Thyroid gland (tissue), 4 donors: ENCODE measurements around the gene DAPP1. TPM values are rescaled to one million over a fixed set of nuclear protein-coding genes. Genes with fewer than 3 reads are reported as not detected.
"Not testable (repeated sequence)": the region's sequence is repeated elsewhere in the genome, so short reads cannot be mapped to it uniquely, and the experiment has no call there.

Experiments
- DNase-seq, 2 donors: peaks; one replicate each; pipeline ENCODE4 v3.0.0-alpha.2; 2019
- H3K27ac ChIP-seq, 3 donors: fragments of 200-600 bp; sonication (generic); 1 replicate in 2 of 3; 2 replicates in 1 of 3; pipeline ENCODE4 v1.5.1; 2016 to 2019; ENCODE audit warnings: mild to moderate bottlenecking in 1 of 3, moderate library complexity in 1 of 3
- H3K27me3 ChIP-seq: fragments of 200-600 bp; sonication (generic); one replicate; pipeline ENCODE4 v1.5.1; 2019
- H3K36me3 ChIP-seq, 2 donors: fragments of 200-600 bp; sonication (generic); one replicate each; pipeline ENCODE4 v1.5.1; 2016 to 2019
- H3K4me1 ChIP-seq, 2 donors: fragments of 200-600 bp; sonication (generic); one replicate each; pipeline ENCODE4 v1.5.1; 2017 to 2019
- H3K4me3 ChIP-seq, 3 donors: fragments of 200-600 bp; sonication (generic); replicated peaks in 1 of 3; 1 replicate in 2 of 3; 2 replicates in 1 of 3; pipeline ENCODE4 v1.5.1; 2016; ENCODE audit warnings: mild to moderate bottlenecking in 1 of 3
- H3K9me3 ChIP-seq: fragments of 200-600 bp; sonication (generic); one replicate; pipeline ENCODE4 v1.5.1; 2017
- POLR2A ChIP-seq, 2 donors: fragments of 450-650 bp; IDR thresholded peaks; one replicate each; pipeline ENCODE4 v1.6.1; 2017; ENCODE audit warnings: antibody characterized with exemption in 2 of 2, mild to moderate bottlenecking in 2 of 2, moderate library complexity in 1 of 2
- WGBS, 2 donors: methylation state at CpG; one replicate each; pipeline ENCODE4 v1.1.5; 2017; 5-methylcytosine and 5-hydroxymethylcytosine counted together
- intact Hi-C: fragments of 100-400 bp; cut with DNase I; formaldehyde crosslinking; loops from one replicate; pipeline ENCODE4 v1.15.1; 2023
- total RNA-seq, 4 donors: library from RNA; depleted of rRNA; stranded (reverse); fragments of >200 nt; gene quantifications; one replicate each; pipeline ENCODE4 v1.2.3, GENCODE V29; 2016
- TF ChIP-seq, protein P1 (sequence below), 6 experiments: fragments of 200-600 bp in 3 of 6; fragments of 450-650 bp in 3 of 6; sonication (generic) in 3 of 6; IDR thresholded peaks; one replicate each; pipeline ENCODE4 v1.5.1; 2016 to 2019; ENCODE audit warnings: antibody characterized with exemption in 6 of 6, mild to moderate bottlenecking in 2 of 6, inconsistent platforms in 1 of 6, moderate library complexity in 1 of 6

The DAPP1 gene
- total RNA-seq, 4 donors from 2014 or later = 0.33 to 1.5 (median 0.70) TPM

- Histone ChIP-seq H3K4me1 (no peaks in the 10 kb centered on the region), H3K4me3 (no peak overlapping the region), H3K36me3 (no peaks in the 10 kb centered on the region), H3K9me3 (no peaks in the 10 kb centered on the region), H3K27me3 (no peaks in the 10 kb centered on the region), H3K27ac (no peak overlapping the region)
- WGBS, 2 donors = 53 to 55% methylated on average over 1 of the region's 1 CpG
- no peak for DNase-seq
- TF ChIP-seq, protein P1, sequence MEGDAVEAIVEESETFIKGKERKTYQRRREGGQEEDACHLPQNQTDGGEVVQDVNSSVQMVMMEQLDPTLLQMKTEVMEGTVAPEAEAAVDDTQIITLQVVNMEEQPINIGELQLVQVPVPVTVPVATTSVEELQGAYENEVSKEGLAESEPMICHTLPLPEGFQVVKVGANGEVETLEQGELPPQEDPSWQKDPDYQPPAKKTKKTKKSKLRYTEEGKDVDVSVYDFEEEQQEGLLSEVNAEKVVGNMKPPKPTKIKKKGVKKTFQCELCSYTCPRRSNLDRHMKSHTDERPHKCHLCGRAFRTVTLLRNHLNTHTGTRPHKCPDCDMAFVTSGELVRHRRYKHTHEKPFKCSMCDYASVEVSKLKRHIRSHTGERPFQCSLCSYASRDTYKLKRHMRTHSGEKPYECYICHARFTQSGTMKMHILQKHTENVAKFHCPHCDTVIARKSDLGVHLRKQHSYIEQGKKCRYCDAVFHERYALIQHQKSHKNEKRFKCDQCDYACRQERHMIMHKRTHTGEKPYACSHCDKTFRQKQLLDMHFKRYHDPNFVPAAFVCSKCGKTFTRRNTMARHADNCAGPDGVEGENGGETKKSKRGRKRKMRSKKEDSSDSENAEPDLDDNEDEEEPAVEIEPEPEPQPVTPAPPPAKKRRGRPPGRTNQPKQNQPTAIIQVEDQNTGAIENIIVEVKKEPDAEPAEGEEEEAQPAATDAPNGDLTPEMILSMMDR (IDR thresholded peaks at IDR 0.05) = no peak
- TF ChIP-seq POLR2A (IDR thresholded peaks at IDR 0.05) = no peak
- intact Hi-C loops = no loop called here
These were observed 11.8 kb downstream of the DAPP1 start for GRCh38 chr4:99828477-99828876.

DNA sequence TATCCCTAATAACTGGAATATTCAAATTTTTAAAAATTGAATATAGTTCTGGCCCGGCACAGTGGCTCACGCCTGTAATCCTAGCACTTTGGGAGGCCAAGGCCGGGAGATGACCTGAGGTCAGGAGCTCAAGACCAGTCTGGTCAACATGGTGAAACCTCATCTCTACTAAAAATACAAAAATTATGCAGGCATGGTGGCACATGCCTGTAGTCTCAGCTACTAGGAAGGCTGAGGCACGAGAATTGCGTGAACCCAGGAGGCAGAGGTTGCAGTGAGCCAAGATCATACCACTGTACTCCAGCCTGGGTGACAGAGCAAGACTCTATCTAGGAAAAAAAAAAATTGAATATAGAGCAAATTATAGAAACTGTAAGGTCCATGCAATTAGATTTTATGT, 13.4 kb downstream of the DAPP1 start:
- H3K27me3 ChIP-seq, intact Hi-C loops, H3K4me1 ChIP-seq, H3K36me3 ChIP-seq, H3K9me3 ChIP-seq, H3K4me3 ChIP-seq, DNase-seq, H3K27ac ChIP-seq: not testable (repeated sequence)
- 94 to 97% methylated on average over 5 of the region's 5 CpGs for WGBS, 2 donors

- no peaks in the 10 kb centered on the region for H3K9me3 ChIP-seq
- no peaks in the 10 kb centered on the region for H3K36me3 ChIP-seq
- no peak overlapping the region for H3K27ac ChIP-seq
- H3K4me3 ChIP-seq = no peak overlapping the region
- TF ChIP-seq, protein P1 (IDR thresholded peaks at IDR 0.05) = no peak
- TF ChIP-seq POLR2A (IDR thresholded peaks at IDR 0.05) = no peak
- no peaks in the 10 kb centered on the region for H3K4me1 ChIP-seq
- intact Hi-C loops = no loop called here
- no peaks in the 10 kb centered on the region for H3K27me3 ChIP-seq
- DNase-seq = no peak
These were observed 15.7 kb downstream of the DAPP1 start for GRCh38 chr4:99832321-99832720.

GRCh38 chr4:99832758-99833157, 16.1 kb downstream of the DAPP1 start:
- intact Hi-C loops = no loop called here
- TF ChIP-seq, protein P1 (IDR thresholded peaks at IDR 0.05) = no peak
- H3K27me3 ChIP-seq = no peaks in the 10 kb centered on the region
- WGBS, 2 donors = 74 to 78% methylated on average over 3 of the region's 3 CpGs
- H3K27ac ChIP-seq = no peak overlapping the region
- H3K4me3 ChIP-seq = no peak overlapping the region
- no peak for DNase-seq
- H3K9me3 ChIP-seq = no peaks in the 10 kb centered on the region
- H3K36me3 ChIP-seq = no peaks in the 10 kb centered on the region
- no peaks in the 10 kb centered on the region for H3K4me1 ChIP-seq

DNA sequence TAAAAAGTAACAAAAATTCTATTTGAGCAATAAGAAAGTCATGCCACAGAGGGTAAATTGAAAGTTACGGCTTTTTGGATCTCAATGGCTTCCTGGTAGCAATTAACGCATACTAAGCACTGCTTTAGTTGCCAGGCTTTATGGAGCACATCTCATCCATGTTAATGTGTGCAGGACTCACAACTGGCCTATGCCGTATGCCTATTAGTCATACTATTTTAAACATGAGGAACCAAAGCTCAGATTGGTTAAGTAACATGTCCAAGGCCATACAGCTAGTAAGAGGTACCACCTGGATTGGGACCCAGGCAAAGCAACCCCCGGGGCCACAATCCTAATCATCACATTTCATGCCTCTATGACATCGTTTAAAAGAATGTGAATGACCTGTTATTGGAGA, 17.1 kb downstream of the DAPP1 start:
- Histone ChIP-seq H3K4me3 (no peak overlapping the region), H3K27me3 (no peaks in the 10 kb centered on the region), H3K27ac (no peak overlapping the region), H3K36me3 (no peaks in the 10 kb centered on the region), H3K9me3 (no peaks in the 10 kb centered on the region), H3K4me1 (no peaks in the 10 kb centered on the region)
- 84 to 92% methylated on average over 5 of the region's 5 CpGs for WGBS, 2 donors
- intact Hi-C loops = no loop called here
- TF ChIP-seq POLR2A (IDR thresholded peaks at IDR 0.05) = no peak
- TF ChIP-seq, protein P1 (IDR thresholded peaks at IDR 0.05) = no peak
- DNase-seq = no peak

DNA sequence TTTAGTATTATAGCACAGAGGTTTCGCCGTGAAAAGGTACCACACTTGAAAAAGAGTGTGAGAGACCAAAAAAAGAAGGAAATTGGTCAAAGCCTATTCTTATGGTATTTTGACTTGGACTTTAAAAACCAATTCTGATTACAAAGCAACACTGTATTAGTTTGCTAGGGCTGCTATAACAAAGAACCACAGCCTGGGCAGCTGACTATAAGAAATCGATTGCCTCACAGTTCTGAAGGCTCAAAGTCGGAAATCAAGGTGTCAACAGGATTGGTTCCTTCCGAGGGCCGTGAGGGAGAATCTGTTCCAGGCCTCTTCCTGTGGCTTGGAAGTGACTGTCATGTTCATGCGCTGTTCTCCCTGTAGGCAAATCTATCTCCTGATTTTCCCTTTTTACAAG, 17.9 kb downstream of the DAPP1 start:
- WGBS, 2 donors = 90 to 96% methylated on average over 7 of the region's 7 CpGs
- Histone ChIP-seq H3K4me3 (no peak overlapping the region), H3K9me3 (no peaks in the 10 kb centered on the region), H3K27me3 (no peaks in the 10 kb centered on the region), H3K4me1 (no peaks in the 10 kb centered on the region), H3K36me3 (no peaks in the 10 kb centered on the region), H3K27ac (no peak overlapping the region)
- intact Hi-C loops = no loop called here
- TF ChIP-seq, protein P1 (IDR thresholded peaks at IDR 0.05) = no peak
- no peak for TF ChIP-seq POLR2A (IDR thresholded peaks at IDR 0.05)
- DNase-seq = no peak
